ENCODE results near the gene SRD5A1.

The SRD5A1 gene

DNA sequence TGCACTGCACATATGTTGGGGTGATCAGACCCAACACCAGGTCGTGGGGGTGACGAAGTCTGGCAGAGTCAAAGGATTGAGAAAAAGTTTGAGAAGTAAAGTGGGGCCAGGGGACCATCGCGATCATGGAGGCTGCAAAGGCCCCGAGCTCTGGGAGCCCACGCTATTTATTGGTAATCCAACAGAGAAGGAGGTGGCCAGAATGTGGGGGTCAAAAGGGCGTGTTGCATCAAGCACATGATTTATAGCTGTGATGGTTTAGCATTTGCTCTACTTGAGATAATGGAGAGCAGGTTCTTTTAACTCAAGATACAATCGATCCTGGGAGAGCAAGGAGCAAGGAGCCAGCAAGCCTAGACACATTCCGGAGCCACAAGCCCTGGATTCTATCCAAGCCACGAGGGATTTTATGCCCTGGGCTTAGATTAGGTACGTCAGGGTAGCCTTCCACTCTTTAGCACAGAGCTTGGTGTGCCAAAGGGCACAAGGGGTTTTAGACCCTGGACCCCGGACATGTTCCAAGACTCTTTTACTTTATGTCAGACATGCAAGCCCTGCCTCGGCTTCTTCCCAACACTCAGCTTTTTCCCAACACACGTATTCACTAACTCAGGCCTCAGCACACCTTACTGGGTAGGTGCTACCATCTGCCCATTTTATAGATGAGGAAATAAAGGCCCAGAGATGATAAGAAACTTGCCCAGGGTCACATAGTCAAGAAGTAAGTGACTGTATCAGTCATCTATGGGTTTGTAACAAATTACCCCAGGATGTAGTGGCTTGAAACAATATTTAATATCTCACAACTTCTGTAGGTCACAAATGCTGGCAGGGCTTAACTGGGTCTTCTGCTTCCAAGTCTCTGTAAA is 39.9 kb upstream of the SRD5A1 start:
- Histone ChIP-seq H3K27me3 (replicated peaks; ENCODE audit: control insufficient read depth, insufficient read depth, low read length, poor library complexity, severe bottlenecking) (no peaks in the 10 kb centered on the region), H3K4me3 (ENCODE audit: insufficient read depth, low read depth, low read length, poor library complexity, severe bottlenecking) (no peak overlapping the region), H3K27ac (ENCODE audit: insufficient read depth, low read length, poor library complexity, severe bottlenecking) (no peak overlapping the region), H3K36me3 (ENCODE audit: control insufficient read depth, insufficient read depth, low read length) (peaks cover 10% of the 10 kb centered on the region), H3K9me3 (ENCODE audit: control insufficient read depth, low read length) (no peaks in the 10 kb centered on the region), H3K4me1 (ENCODE audit: control insufficient read depth, insufficient read depth, low read length, poor library complexity, severe bottlenecking) (no peaks in the 10 kb centered on the region)
- DNase-seq, result no peak

DNA sequence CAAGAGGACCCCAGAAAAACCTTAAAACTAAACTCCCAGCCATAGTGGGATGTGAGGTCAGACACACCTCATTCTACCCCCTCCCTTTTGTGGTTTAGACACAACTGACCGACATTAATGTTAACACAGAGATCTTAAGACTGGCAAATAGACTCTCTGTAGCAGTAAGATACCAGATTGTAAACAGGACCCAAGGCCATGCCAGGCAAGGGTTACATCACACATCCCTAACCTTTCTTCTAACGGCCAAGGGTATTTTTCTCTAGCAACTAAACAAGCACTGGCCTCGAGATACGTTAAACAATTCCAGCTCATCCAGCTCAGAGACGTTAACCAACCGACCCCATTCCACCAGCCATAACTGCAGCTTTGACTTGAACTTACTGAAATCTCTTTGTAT is 39.2 kb upstream of the SRD5A1 start:
- Histone ChIP-seq H3K27ac (ENCODE audit: insufficient read depth, low read length, poor library complexity, severe bottlenecking) (no peak overlapping the region), H3K36me3 (ENCODE audit: control insufficient read depth, insufficient read depth, low read length) (peaks cover 16% of the 10 kb centered on the region), H3K9me3 (ENCODE audit: control insufficient read depth, low read length) (no peaks in the 10 kb centered on the region), H3K4me3 (ENCODE audit: insufficient read depth, low read depth, low read length, poor library complexity, severe bottlenecking) (no peak overlapping the region), H3K4me1 (ENCODE audit: control insufficient read depth, insufficient read depth, low read length, poor library complexity, severe bottlenecking) (no peaks in the 10 kb centered on the region), H3K27me3 (replicated peaks; ENCODE audit: control insufficient read depth, insufficient read depth, low read length, poor library complexity, severe bottlenecking) (no peaks in the 10 kb centered on the region)
- no peak for DNase-seq

DNA sequence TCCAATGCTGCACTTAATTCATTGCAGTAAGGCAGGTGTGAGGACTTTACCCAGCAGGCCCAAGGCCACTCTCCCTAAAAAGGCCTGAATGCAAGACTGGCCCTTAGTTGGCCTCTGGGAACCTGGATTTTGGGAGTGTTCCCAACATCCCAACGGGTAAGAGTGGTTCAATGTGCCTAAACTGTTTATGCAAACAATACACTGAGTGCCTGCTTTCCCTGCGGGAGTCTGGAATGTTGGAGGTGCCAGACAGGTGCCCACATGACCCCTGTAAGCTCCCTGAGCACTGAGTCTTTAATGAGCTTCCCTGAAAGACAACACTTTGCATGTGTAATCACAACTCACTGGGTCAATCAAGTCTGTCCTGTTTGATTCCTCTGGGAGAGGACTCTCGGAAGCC is 37.8 kb upstream of the SRD5A1 start:
- H3K36me3 ChIP-seq (ENCODE audit: control insufficient read depth, insufficient read depth, low read length), result peaks cover 29% of the 10 kb centered on the region
- H3K9me3 ChIP-seq (ENCODE audit: control insufficient read depth, low read length), result no peaks in the 10 kb centered on the region
- no peak for DNase-seq
- H3K27me3 ChIP-seq (replicated peaks; ENCODE audit: control insufficient read depth, insufficient read depth, low read length, poor library complexity, severe bottlenecking), result no peaks in the 10 kb centered on the region
- no peak overlapping the region for H3K27ac ChIP-seq (ENCODE audit: insufficient read depth, low read length, poor library complexity, severe bottlenecking)
- H3K4me3 ChIP-seq (ENCODE audit: insufficient read depth, low read depth, low read length, poor library complexity, severe bottlenecking), result no peak overlapping the region
- no peaks in the 10 kb centered on the region for H3K4me1 ChIP-seq (ENCODE audit: control insufficient read depth, insufficient read depth, low read length, poor library complexity, severe bottlenecking)

DNA sequence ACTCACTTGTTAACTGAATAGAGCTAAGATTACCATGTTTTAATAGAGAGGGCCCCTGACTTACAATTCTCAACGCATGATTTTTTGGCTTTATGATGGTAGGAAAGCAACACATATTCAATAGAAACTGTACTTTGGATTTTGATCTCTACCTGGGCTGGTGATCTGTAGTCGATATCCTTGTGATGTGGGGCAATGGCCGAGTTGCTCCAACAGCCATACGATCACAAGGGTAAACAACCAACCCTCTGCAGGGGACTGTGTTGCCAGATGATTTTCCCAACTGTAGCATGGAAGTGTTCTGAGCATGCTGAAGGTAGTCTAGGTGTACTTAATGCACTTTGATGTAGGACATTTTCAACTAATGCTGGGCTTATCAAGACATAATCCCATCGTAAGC is 36.9 kb upstream of the SRD5A1 start:
- Histone ChIP-seq H3K4me3 (ENCODE audit: insufficient read depth, low read depth, low read length, poor library complexity, severe bottlenecking) (no peak overlapping the region), H3K27me3 (replicated peaks; ENCODE audit: control insufficient read depth, insufficient read depth, low read length, poor library complexity, severe bottlenecking) (no peaks in the 10 kb centered on the region), H3K36me3 (ENCODE audit: control insufficient read depth, insufficient read depth, low read length) (peaks cover 39% of the 10 kb centered on the region), H3K9me3 (ENCODE audit: control insufficient read depth, low read length) (no peaks in the 10 kb centered on the region), H3K27ac (ENCODE audit: insufficient read depth, low read length, poor library complexity, severe bottlenecking) (no peak overlapping the region), H3K4me1 (ENCODE audit: control insufficient read depth, insufficient read depth, low read length, poor library complexity, severe bottlenecking) (no peaks in the 10 kb centered on the region)
- no peak for DNase-seq

DNA sequence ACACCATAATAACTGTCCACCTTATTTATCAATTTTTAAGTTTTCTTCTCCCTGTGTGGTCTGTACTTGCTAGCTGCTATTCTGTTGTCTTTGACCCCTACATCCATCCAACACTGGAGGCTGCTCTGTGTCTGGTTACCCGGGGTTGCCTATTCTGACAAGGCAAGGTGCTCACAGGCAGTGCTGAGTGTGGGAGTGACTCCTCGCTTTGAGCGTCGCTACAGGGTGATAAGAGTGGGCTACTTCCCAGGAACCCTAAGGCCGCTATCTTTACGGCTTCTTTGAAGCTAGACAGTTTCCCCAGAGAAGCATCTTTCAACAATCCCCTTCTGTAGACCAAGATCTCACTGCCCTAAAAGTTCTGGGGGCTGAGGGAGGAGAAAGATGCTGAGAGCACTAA is 35.7 kb upstream of the SRD5A1 start:
- Histone ChIP-seq H3K36me3 (ENCODE audit: control insufficient read depth, insufficient read depth, low read length) (peaks cover 50% of the 10 kb centered on the region), H3K9me3 (ENCODE audit: control insufficient read depth, low read length) (no peaks in the 10 kb centered on the region), H3K27me3 (replicated peaks; ENCODE audit: control insufficient read depth, insufficient read depth, low read length, poor library complexity, severe bottlenecking) (no peaks in the 10 kb centered on the region), H3K4me3 (ENCODE audit: insufficient read depth, low read depth, low read length, poor library complexity, severe bottlenecking) (no peak overlapping the region), H3K27ac (ENCODE audit: insufficient read depth, low read length, poor library complexity, severe bottlenecking) (no peak overlapping the region), H3K4me1 (ENCODE audit: control insufficient read depth, insufficient read depth, low read length, poor library complexity, severe bottlenecking) (no peaks in the 10 kb centered on the region)
- no peak for DNase-seq

DNA sequence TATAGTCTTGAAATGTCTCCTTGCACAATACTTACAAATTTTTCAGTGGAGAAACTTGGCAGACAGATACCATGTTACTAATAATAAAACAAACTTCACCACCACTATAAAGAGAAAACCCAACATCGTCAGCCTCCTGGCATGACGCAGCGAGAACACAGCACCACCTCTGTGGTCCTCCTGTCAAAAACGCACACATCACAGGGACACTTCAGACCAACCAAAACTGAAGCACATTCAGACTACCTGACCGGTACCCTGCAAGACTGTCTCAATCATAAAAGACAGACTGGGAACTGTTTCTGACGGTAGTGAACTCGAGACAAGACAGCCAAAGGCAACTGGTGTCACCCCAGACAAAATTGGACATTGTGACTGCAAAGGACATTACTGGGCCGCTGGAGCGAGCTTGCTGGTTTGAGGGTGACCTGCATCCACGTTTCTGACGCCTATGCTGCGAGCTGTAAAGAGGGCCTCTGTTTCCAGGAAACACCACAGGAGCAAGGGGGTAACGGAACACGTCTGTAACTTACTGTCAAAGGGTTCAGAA is 34.8 kb upstream of the SRD5A1 start:
- no peaks in the 10 kb centered on the region for H3K9me3 ChIP-seq (ENCODE audit: control insufficient read depth, low read length)
- H3K4me3 ChIP-seq (ENCODE audit: insufficient read depth, low read depth, low read length, poor library complexity, severe bottlenecking), result no peak overlapping the region
- H3K27ac ChIP-seq (ENCODE audit: insufficient read depth, low read length, poor library complexity, severe bottlenecking), result no peak overlapping the region
- H3K4me1 ChIP-seq (ENCODE audit: control insufficient read depth, insufficient read depth, low read length, poor library complexity, severe bottlenecking), result no peaks in the 10 kb centered on the region
- H3K36me3 ChIP-seq (ENCODE audit: control insufficient read depth, insufficient read depth, low read length), result peaks cover 56% of the 10 kb centered on the region
- no peaks in the 10 kb centered on the region for H3K27me3 ChIP-seq (replicated peaks; ENCODE audit: control insufficient read depth, insufficient read depth, low read length, poor library complexity, severe bottlenecking)
- no peak for DNase-seq

DNA sequence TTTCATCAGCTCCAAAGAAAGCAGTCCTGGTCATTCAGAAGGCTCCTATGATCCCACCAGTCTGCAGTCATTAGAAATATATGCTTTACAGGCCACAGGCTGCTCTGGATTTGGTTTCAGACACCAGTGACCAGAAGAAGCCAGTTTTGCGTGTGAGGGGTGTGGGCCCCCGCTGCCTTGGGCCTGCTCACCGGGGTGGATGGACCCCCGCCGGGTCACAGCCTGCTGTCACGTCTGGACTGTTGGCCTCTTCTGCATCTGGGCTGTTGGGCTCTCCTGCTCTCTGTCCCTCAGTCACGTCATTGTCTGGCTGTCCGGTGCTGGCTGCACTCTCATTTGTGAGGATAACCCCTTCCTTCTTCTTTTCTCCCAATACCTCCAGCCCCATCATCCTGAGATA is 33.5 kb upstream of the SRD5A1 start:
- H3K27me3 ChIP-seq (replicated peaks; ENCODE audit: control insufficient read depth, insufficient read depth, low read length, poor library complexity, severe bottlenecking), result no peaks in the 10 kb centered on the region
- peaks cover 69% of the 10 kb centered on the region for H3K36me3 ChIP-seq (ENCODE audit: control insufficient read depth, insufficient read depth, low read length)
- DNase-seq, result no peak
- H3K9me3 ChIP-seq (ENCODE audit: control insufficient read depth, low read length), result no peaks in the 10 kb centered on the region
- H3K4me1 ChIP-seq (ENCODE audit: control insufficient read depth, insufficient read depth, low read length, poor library complexity, severe bottlenecking), result no peaks in the 10 kb centered on the region
- no peak overlapping the region for H3K4me3 ChIP-seq (ENCODE audit: insufficient read depth, low read depth, low read length, poor library complexity, severe bottlenecking)
- no peak overlapping the region for H3K27ac ChIP-seq (ENCODE audit: insufficient read depth, low read length, poor library complexity, severe bottlenecking)

DNA sequence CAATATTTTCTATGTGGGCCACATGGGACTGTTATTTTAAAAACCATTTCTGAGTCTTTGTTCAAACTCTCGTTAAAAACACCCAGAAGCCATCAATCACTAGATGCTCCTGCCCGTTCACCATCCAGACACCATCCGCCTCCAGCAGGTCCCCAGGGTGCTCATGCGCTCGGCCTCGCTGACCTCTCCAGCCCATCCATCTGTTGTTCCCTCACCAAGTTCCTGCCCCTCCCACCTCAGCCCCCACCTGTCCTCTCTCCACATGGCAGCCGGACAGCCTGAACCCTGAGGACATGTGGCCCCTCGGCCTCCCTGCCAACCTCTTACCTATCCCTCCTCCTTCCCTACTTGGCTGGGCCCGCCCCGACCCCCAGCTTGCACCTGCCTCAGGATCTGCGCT is 32.0 kb upstream of the SRD5A1 start:
- Histone ChIP-seq H3K4me3 (ENCODE audit: insufficient read depth, low read depth, low read length, poor library complexity, severe bottlenecking) (no peak overlapping the region), H3K27ac (ENCODE audit: insufficient read depth, low read length, poor library complexity, severe bottlenecking) (no peak overlapping the region), H3K4me1 (ENCODE audit: control insufficient read depth, insufficient read depth, low read length, poor library complexity, severe bottlenecking) (no peaks in the 10 kb centered on the region), H3K36me3 (ENCODE audit: control insufficient read depth, insufficient read depth, low read length) (peaks cover 82% of the 10 kb centered on the region), H3K9me3 (ENCODE audit: control insufficient read depth, low read length) (no peaks in the 10 kb centered on the region), H3K27me3 (replicated peaks; ENCODE audit: control insufficient read depth, insufficient read depth, low read length, poor library complexity, severe bottlenecking) (no peaks in the 10 kb centered on the region)
- no peak for DNase-seq

DNA sequence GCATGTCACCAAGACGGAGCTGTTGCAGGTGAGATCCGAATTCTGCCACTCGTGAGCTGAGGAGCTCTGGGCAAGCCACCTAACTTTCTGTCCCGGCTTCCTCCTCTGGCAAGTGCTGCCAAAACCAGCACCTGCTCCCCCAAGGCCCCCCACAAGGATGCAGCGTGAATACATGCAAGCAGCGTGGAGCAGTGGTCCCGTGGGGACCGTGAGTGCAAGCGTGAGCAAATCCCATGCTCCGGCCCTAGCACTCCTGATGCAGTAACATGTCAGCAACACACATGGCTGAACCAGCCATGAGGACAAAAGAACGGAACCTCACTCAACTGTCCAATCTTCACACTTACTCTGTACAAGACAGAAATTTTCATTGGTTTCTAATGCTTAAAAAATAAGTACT is 31.4 kb upstream of the SRD5A1 start:
- Histone ChIP-seq H3K36me3 (ENCODE audit: control insufficient read depth, insufficient read depth, low read length) (peaks cover 86% of the 10 kb centered on the region), H3K4me3 (ENCODE audit: insufficient read depth, low read depth, low read length, poor library complexity, severe bottlenecking) (no peak overlapping the region), H3K4me1 (ENCODE audit: control insufficient read depth, insufficient read depth, low read length, poor library complexity, severe bottlenecking) (no peaks in the 10 kb centered on the region), H3K9me3 (ENCODE audit: control insufficient read depth, low read length) (no peaks in the 10 kb centered on the region), H3K27ac (ENCODE audit: insufficient read depth, low read length, poor library complexity, severe bottlenecking) (no peak overlapping the region), H3K27me3 (replicated peaks; ENCODE audit: control insufficient read depth, insufficient read depth, low read length, poor library complexity, severe bottlenecking) (no peaks in the 10 kb centered on the region)
- DNase-seq, result no peak

DNA sequence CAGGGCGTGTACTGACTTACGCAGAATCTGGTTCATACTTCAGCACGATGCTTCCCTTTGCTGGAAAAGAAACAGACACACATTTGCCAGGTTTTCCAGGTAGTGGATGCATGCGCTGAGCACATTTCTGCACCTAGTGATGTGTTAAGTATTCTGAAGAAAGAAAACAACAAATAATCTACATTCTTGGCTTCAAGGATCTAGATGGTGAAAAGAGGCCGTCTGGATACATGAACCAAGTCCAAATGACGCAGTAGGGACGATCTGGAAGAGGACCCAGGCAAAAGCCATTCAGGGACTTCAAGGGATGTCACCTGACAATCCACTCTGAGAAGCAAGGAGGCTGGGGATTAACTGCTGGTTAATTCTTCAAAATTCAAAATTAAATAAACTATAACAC is 30.8 kb upstream of the SRD5A1 start:
- no peaks in the 10 kb centered on the region for H3K27me3 ChIP-seq (replicated peaks; ENCODE audit: control insufficient read depth, insufficient read depth, low read length, poor library complexity, severe bottlenecking)
- no peaks in the 10 kb centered on the region for H3K4me1 ChIP-seq (ENCODE audit: control insufficient read depth, insufficient read depth, low read length, poor library complexity, severe bottlenecking)
- H3K36me3 ChIP-seq (ENCODE audit: control insufficient read depth, insufficient read depth, low read length), result peaks cover 88% of the 10 kb centered on the region

More for the DNA sequence above, 30.8 kb upstream of the SRD5A1 start:
- no peak for DNase-seq
- Histone ChIP-seq H3K9me3 (ENCODE audit: control insufficient read depth, low read length) (no peaks in the 10 kb centered on the region), H3K27ac (ENCODE audit: insufficient read depth, low read length, poor library complexity, severe bottlenecking) (no peak overlapping the region), H3K4me3 (ENCODE audit: insufficient read depth, low read depth, low read length, poor library complexity, severe bottlenecking) (no peak overlapping the region)
